GM23248 (cell line): ENCODE data around the gene ZFYVE9. TPM values are rescaled to one million over a fixed set of nuclear protein-coding genes. Genes with fewer than 3 reads are reported as not detected.

Experiments used
- DNase-seq: peaks from one replicate; pipeline ENCODE4 v3.0.0-alpha.2; 2015
- H2AFZ ChIP-seq: fragments of 200-600 bp; sonication (generic); 2 replicates; pipeline ENCODE4 v1.6.1; 2016; ENCODE audit warnings: antibody characterized with exemption
- H3F3A ChIP-seq: fragments of 200-600 bp; sonication (generic); 2 replicates; pipeline ENCODE4 v1.6.1; 2016; ENCODE audit warnings: mild to moderate bottlenecking, antibody characterized with exemption, mixed run types; ENCODE audit not compliant: insufficient read depth
- H3K27ac ChIP-seq: fragments of 200-600 bp; sonication (generic); 2 replicates; pipeline ENCODE4 v1.5.1; 2016; ENCODE audit warnings: mild to moderate bottlenecking
- H3K27me3 ChIP-seq: fragments of 200-600 bp; sonication (generic); replicated peaks from 2 replicates; pipeline ENCODE4 v1.6.1; 2016; ENCODE audit warnings: mild to moderate bottlenecking; ENCODE audit not compliant: insufficient read depth
- H3K36me3 ChIP-seq: fragments of 200-600 bp; sonication (generic); 2 replicates; pipeline ENCODE4 v1.6.1; 2016; ENCODE audit warnings: low read depth, mild to moderate bottlenecking
- H3K4me1 ChIP-seq: fragments of 200-600 bp; sonication (generic); 2 replicates; pipeline ENCODE4 v1.6.1; 2016; ENCODE audit warnings: mild to moderate bottlenecking; ENCODE audit not compliant: insufficient read depth
- H3K4me2 ChIP-seq: fragments of 200-600 bp; sonication (generic); one replicate; pipeline ENCODE4 v1.6.1; 2016; ENCODE audit warnings: mild to moderate bottlenecking; ENCODE audit not compliant: unreplicated experiment
- H3K4me3 ChIP-seq: fragments of 200-600 bp; sonication (generic); 2 replicates; pipeline ENCODE4 v1.5.1; 2016; ENCODE audit warnings: mild to moderate bottlenecking
- H3K79me2 ChIP-seq: fragments of 200-600 bp; sonication (generic); 2 replicates; pipeline ENCODE4 v1.6.1; 2016; ENCODE audit warnings: mild to moderate bottlenecking; ENCODE audit not compliant: insufficient read depth
- H3K9ac ChIP-seq: fragments of 200-600 bp; sonication (generic); 2 replicates; pipeline ENCODE4 v1.6.1; 2016; ENCODE audit warnings: mild to moderate bottlenecking
- H3K9me2 ChIP-seq: fragments of 200-600 bp; sonication (generic); 2 replicates; pipeline ENCODE4 v1.6.1; 2016; ENCODE audit warnings: mixed run types, mild to moderate bottlenecking, moderate library complexity; ENCODE audit not compliant: insufficient read depth
- H3K9me3 ChIP-seq: fragments of 200-600 bp; sonication (generic); one replicate; pipeline ENCODE4 v1.6.1; 2017; ENCODE audit warnings: low read depth
- H4K20me1 ChIP-seq: fragments of 200-600 bp; sonication (generic); 2 replicates; pipeline ENCODE4 v1.6.0; 2016; ENCODE audit not compliant: insufficient read depth
- EZH2 ChIP-seq: fragments of 200-600 bp; sonication (generic); IDR thresholded peaks from 2 replicates; pipeline ENCODE4 v1.6.1; 2018; ENCODE audit warnings: antibody characterized with exemption, mild to moderate bottlenecking; ENCODE audit not compliant: insufficient read depth, poor library complexity, severe bottlenecking
- EZH2phosphoT487 ChIP-seq: fragments of 200-600 bp; sonication (generic); IDR thresholded peaks from 2 replicates; pipeline ENCODE4 v1.6.1; 2018; ENCODE audit warnings: antibody characterized with exemption, moderate library complexity, mild to moderate bottlenecking, low read depth; ENCODE audit not compliant: insufficient read depth
- WGBS, 2 experiments: methylation state at CpG; one replicate each; pipeline ENCODE4 v1.1.6; 2015 to 2017; ENCODE audit warnings: low lambda C conversion rate in 2 of 2, low coverage in 1 of 2; ENCODE audit errors: missing lambda C conversion rate in 2 of 2; 5-methylcytosine and 5-hydroxymethylcytosine counted together
- in situ Hi-C: fragments of 300-500 bp; cut with MboI; formaldehyde crosslinking; loops from 2 replicates; pipeline ENCODE4 v1.15.0; 2020
- polyA plus RNA-seq: library from polyadenylated mRNA; unstranded; fragments of >200 nt; fragmentation: Nextera tagmentation; extraction: Ambion mirVana; gene quantifications from 2 replicates; pipeline ENCODE4 v1.2.1, GENCODE V29; 2016
- total RNA-seq: library from RNA; depleted of rRNA; stranded (reverse); fragments of >200 nt; shearing (Covaris generic); gene quantifications from 2 replicates; pipeline ENCODE4 v1.2.3, GENCODE V29; 2014

ZFYVE9 gene
- total and polyA plus RNA-seq, 2 experiments from 2014 or later: 6.4 to 28.1 TPM

DNA sequence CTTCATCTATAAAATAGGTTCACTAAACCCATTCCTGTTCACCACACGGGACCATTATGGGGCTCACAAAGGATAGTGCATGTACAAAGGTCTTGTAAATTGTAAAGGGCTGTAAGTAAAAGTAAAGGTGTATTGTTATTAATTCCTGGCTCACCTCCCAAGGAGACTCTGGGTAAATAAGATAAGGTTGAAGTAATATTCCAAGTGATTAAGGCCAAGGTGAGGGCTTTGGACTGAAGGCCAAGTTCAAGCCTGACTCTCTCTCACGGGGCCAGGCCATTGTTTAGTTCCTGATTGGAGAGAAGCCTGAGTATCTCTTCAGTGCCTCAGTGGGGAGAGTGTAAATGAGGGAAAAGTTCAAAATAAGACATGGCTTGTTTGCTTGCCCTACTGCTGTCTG is 19.5 kb upstream of the ZFYVE9 start:
- H3K4me2 ChIP-seq: no peak overlapping the region
- no peaks in the 10 kb centered on the region for H3K36me3 ChIP-seq
- H3F3A ChIP-seq: no peaks in the 10 kb centered on the region
- no peaks in the 10 kb centered on the region for H3K79me2 ChIP-seq
- no peaks in the 10 kb centered on the region for H3K27me3 ChIP-seq
- no peaks in the 10 kb centered on the region for H3K9me2 ChIP-seq
- no peak for DNase-seq
- WGBS, 2 experiments: 39 to 49% methylated on average over 2 of the region's 2 CpGs
- H3K27ac ChIP-seq: no peak overlapping the region
- H3K4me3 ChIP-seq: no peak overlapping the region
- H3K4me1 ChIP-seq: no peaks in the 10 kb centered on the region
- H2AFZ ChIP-seq: no peak overlapping the region
- TF ChIP-seq EZH2 (no peak), EZH2phosphoT487 (no peak)
- no peaks in the 10 kb centered on the region for H4K20me1 ChIP-seq
- no peaks in the 10 kb centered on the region for H3K9me3 ChIP-seq
- H3K9ac ChIP-seq: no peak overlapping the region
- in situ Hi-C loops: no loop called here

GRCh38 chr1:52123622-52124021 is 18.3 kb upstream of the ZFYVE9 start:
- Histone ChIP-seq H3K9me3 (no peaks in the 10 kb centered on the region), H3K27ac (no peak overlapping the region), H3K4me3 (no peak overlapping the region), H3F3A (no peaks in the 10 kb centered on the region), H3K4me1 (no peaks in the 10 kb centered on the region), H2AFZ (no peak overlapping the region), H3K9me2 (no peaks in the 10 kb centered on the region), H3K4me2 (no peak overlapping the region), H3K27me3 (no peaks in the 10 kb centered on the region), H3K36me3 (no peaks in the 10 kb centered on the region), H4K20me1 (no peaks in the 10 kb centered on the region), H3K79me2 (no peaks in the 10 kb centered on the region), H3K9ac (no peak overlapping the region)
- DNase-seq: no peak
- 87 to 88% methylated on average over 6 of the region's 6 CpGs for WGBS, 2 experiments
- TF ChIP-seq EZH2 (no peak), EZH2phosphoT487 (no peak)
- in situ Hi-C loops: no loop called here

- TF ChIP-seq EZH2 (no peak), EZH2phosphoT487 (no peak)
- Histone ChIP-seq H3K9me3 (no peaks in the 10 kb centered on the region), H4K20me1 (no peaks in the 10 kb centered on the region), H3K27ac (no peak overlapping the region), H3K79me2 (no peaks in the 10 kb centered on the region), H3K27me3 (no peaks in the 10 kb centered on the region), H3K4me3 (no peak overlapping the region), H3K9me2 (no peaks in the 10 kb centered on the region), H3K36me3 (no peaks in the 10 kb centered on the region), H3K4me1 (no peaks in the 10 kb centered on the region), H3F3A (no peaks in the 10 kb centered on the region), H3K4me2 (no peak overlapping the region), H3K9ac (no peak overlapping the region), H2AFZ (no peak overlapping the region)
- in situ Hi-C loops: loop anchor here (5.0 to 25.0 kb wide), 2 partner anchors 176 to 561 kb away; partner anchors contain the start of gene COA7
- no peak for DNase-seq
Observed at GRCh38 chr1:52125736-52126359, 16.0 kb upstream of the ZFYVE9 start.

- no peak overlapping the region for H2AFZ ChIP-seq
- no peaks in the 10 kb centered on the region for H3K9me3 ChIP-seq
- H3K4me1 ChIP-seq: no peaks in the 10 kb centered on the region
- no peaks in the 10 kb centered on the region for H3K36me3 ChIP-seq
- H3K9me2 ChIP-seq: no peaks in the 10 kb centered on the region
- 16 to 17% methylated on average over 5 of the region's 5 CpGs for WGBS, 2 experiments
- no peak overlapping the region for H3K4me2 ChIP-seq
- no peak overlapping the region for H3K4me3 ChIP-seq
- no peaks in the 10 kb centered on the region for H3K79me2 ChIP-seq
- TF ChIP-seq EZH2 (no peak), EZH2phosphoT487 (no peak)
- H3K27ac ChIP-seq: no peak overlapping the region
- in situ Hi-C loops: loop anchor here (5.0 to 25.0 kb wide), 2 partner anchors 175 to 560 kb away; partner anchors contain the start of gene COA7
- peak; percentile 71 for DNase-seq
- H3F3A ChIP-seq: no peaks in the 10 kb centered on the region
- H4K20me1 ChIP-seq: no peaks in the 10 kb centered on the region
- H3K27me3 ChIP-seq: no peaks in the 10 kb centered on the region
- no peak overlapping the region for H3K9ac ChIP-seq
Observed at GRCh38 chr1:52127181-52128180, 14.4 kb upstream of the ZFYVE9 start.
